MCF 10A (cell line): ENCODE measurements around the gene LRRC1. TPM values are rescaled to one million over a fixed set of nuclear protein-coding genes. Genes with fewer than 3 reads are reported as not detected.

Source experiments
- BruUV-seq: library from RNA; stranded (reverse); fragments of 400-500 nt; replicated peaks from 2 replicates; lab custom pipeline; 2021; lab: Mats Ljungman, UMichigan
- CTCF ChIA-PET: fragments of 300-600 bp; sonication (Branson Sonifier 250); formaldehyde crosslinking; extraction: SDS; loops from one replicate; lab custom pipeline; 2021; ENCODE audit warnings: antibody characterized with exemption, inconsistent platforms; lab: Yijun Ruan, JAX
- POLR2A ChIA-PET: fragments of 300-600, 350-650 bp; sonication (Branson Sonifier 250); formaldehyde crosslinking; extraction: SDS; loops from one replicate; lab custom pipeline; 2020; ENCODE audit warnings: antibody characterized with exemption, inconsistent platforms; lab: Yijun Ruan, JAX
- DNase-seq: peaks from one replicate; pipeline ENCODE4 v3.0.0-alpha.2; 2018; ENCODE audit not compliant: unreplicated experiment
- H3K27ac Mint-ChIP-seq: one replicate; pipeline ENCODE4 v1.8.0; 2022; ENCODE audit warnings: mild to moderate bottlenecking, low read depth, mixed read lengths; ENCODE audit not compliant: unreplicated experiment
- H3K27me3 Mint-ChIP-seq: one replicate; pipeline ENCODE4 v1.8.0; 2022; ENCODE audit warnings: mixed read lengths; ENCODE audit not compliant: insufficient read depth, unreplicated experiment
- H3K36me3 Mint-ChIP-seq: one replicate; pipeline ENCODE4 v1.8.0; 2022; ENCODE audit warnings: mild to moderate bottlenecking, moderate library complexity, mixed read lengths; ENCODE audit not compliant: insufficient read depth, unreplicated experiment
- H3K4me1 Mint-ChIP-seq: one replicate; pipeline ENCODE4 v1.8.0; 2022; ENCODE audit warnings: mixed read lengths; ENCODE audit not compliant: insufficient read depth, unreplicated experiment
- H3K4me3 Mint-ChIP-seq: one replicate; pipeline ENCODE4 v1.8.0; 2022; ENCODE audit warnings: mild to moderate bottlenecking, moderate library complexity, mixed read lengths; ENCODE audit not compliant: unreplicated experiment
- H3K9me3 Mint-ChIP-seq: one replicate; pipeline ENCODE4 v1.8.0; 2022; ENCODE audit warnings: mixed read lengths; ENCODE audit not compliant: unreplicated experiment
- CTCF ChIP-seq: fragments of 200-600 bp; IDR thresholded peaks from one replicate; pipeline ENCODE4 v1.8.0; 2022; ENCODE audit warnings: antibody characterized with exemption, mild to moderate bottlenecking; ENCODE audit not compliant: unreplicated experiment
- intact Hi-C: fragments of 100-400 bp; cut with micrococcal nuclease; formaldehyde crosslinking; loops from 2 replicates; pipeline ENCODE4 v1.14.1; 2022
- total RNA-seq: library from RNA; stranded (reverse); gene quantifications from 2 replicates; pipeline ENCODE4 v1.2.3, GENCODE V29; 2022

LRRC1 gene
- total RNA-seq, 1 experiment from 2014 or later: 18.6 TPM

DNA sequence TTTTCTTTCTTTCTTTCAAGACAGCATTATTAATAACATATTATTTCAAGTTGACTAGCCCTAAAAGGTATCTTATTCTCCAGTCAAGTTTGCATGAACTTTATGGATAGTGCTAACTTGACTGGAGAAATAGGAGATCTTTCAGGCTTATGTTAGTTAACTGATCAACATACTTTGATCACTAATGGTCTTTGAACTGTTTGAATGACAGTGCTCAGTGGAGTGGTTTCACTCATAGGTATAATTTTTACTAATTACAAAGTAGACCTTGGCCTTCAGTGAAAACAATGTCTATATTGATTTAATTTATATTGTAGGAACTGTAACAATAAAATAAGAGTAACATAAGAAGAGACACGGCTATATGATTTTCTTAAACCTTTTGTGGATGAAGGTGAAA is 8.0 kb upstream of the LRRC1 start:
- Mint-ChIP-seq H3K9me3 (peaks cover 9% of the 10 kb centered on the region), H3K27ac (no peak overlapping the region), H3K27me3 (no peaks in the 10 kb centered on the region), H3K4me3 (no peak overlapping the region), H3K36me3 (no peaks in the 10 kb centered on the region), H3K4me1 (no peaks in the 10 kb centered on the region)
- ChIA-PET POLR2A (interaction anchor here (1.5 to 1.6 kb wide), 2 partner anchors 8 to 34 kb away, joined by 4 to 12 read pairs; partner anchors contain the start of gene LRRC1), CTCF (no interaction called here)
- TF ChIP-seq CTCF: no peak
- no peak for DNase-seq
- BruUV-seq: no TSS peak
- intact Hi-C loops: no loop called here

- H3K4me1 Mint-ChIP-seq: peaks cover 6% of the 10 kb centered on the region
- intact Hi-C loops: loop anchor here (10.0 kb wide), 1 partner anchor 296 kb away; no protein-coding TSS in a partner anchor
- no peak overlapping the region for H3K4me3 Mint-ChIP-seq
- DNase-seq: no peak
- no peak overlapping the region for H3K27ac Mint-ChIP-seq
- BruUV-seq: no TSS peak
- H3K27me3 Mint-ChIP-seq: no peaks in the 10 kb centered on the region
- no peaks in the 10 kb centered on the region for H3K36me3 Mint-ChIP-seq
- ChIA-PET CTCF (interaction anchor here (0.6 to 2.7 kb wide), 3 partner anchors 56 to 72 kb away, joined by 3 to 9 read pairs (median 6); no protein-coding TSS in a partner anchor), POLR2A (interaction anchor here (8.7 kb wide), 1 partner anchor 54 kb away, joined by 174 read pairs; no protein-coding TSS in a partner anchor)
- TF ChIP-seq CTCF: no peak
- peaks cover 7% of the 10 kb centered on the region for H3K9me3 Mint-ChIP-seq
Observed at GRCh38 chr6:53790886-53791285, 3.9 kb upstream of the LRRC1 start.

GRCh38 chr6:53792016-53792415 is 2.8 kb upstream of the LRRC1 start:
- peaks cover 7% of the 10 kb centered on the region for H3K9me3 Mint-ChIP-seq
- peak overlapping the region; percentile 92 for H3K4me3 Mint-ChIP-seq
- POLR2A ChIA-PET: interaction anchor here (0.8 to 8.7 kb wide), 7 partner anchors 21 to 62 kb away, joined by 3 to 266 read pairs (median 35); no protein-coding TSS in a partner anchor
- CTCF ChIA-PET: interaction anchor here (1.0 to 2.7 kb wide), 6 partner anchors 39 to 73 kb away, joined by 3 to 14 read pairs (median 8); no protein-coding TSS in a partner anchor
- H3K36me3 Mint-ChIP-seq: no peaks in the 10 kb centered on the region
- intact Hi-C loops: loop anchor here (10.0 kb wide), 1 partner anchor 297 kb away; no protein-coding TSS in a partner anchor
- no peak overlapping the region for H3K27ac Mint-ChIP-seq
- no peaks in the 10 kb centered on the region for H3K27me3 Mint-ChIP-seq
- no peak for TF ChIP-seq CTCF
- BruUV-seq: no TSS peak
- DNase-seq: no peak
- peaks cover 17% of the 10 kb centered on the region for H3K4me1 Mint-ChIP-seq

GRCh38 chr6:53792973-53793317 is 1.9 kb upstream of the LRRC1 start:
- BruUV-seq: TSS peak; percentile 44

More at GRCh38 chr6:53792973-53793317, 1.9 kb upstream of the LRRC1 start:
- H3K4me1 Mint-ChIP-seq: peaks cover 24% of the 10 kb centered on the region
- DNase-seq: no peak
- peak overlapping the region; percentile 92 for H3K4me3 Mint-ChIP-seq
- no peaks in the 10 kb centered on the region for H3K36me3 Mint-ChIP-seq
- H3K27me3 Mint-ChIP-seq: no peaks in the 10 kb centered on the region
- intact Hi-C loops: loop anchor here (10.0 kb wide), 1 partner anchor 298 kb away; no protein-coding TSS in a partner anchor
- H3K9me3 Mint-ChIP-seq: peaks cover 7% of the 10 kb centered on the region
- H3K27ac Mint-ChIP-seq: peak overlapping the region; percentile 87
- POLR2A ChIA-PET: interaction anchor here (0.6 to 8.7 kb wide), 32 partner anchors 9 to 503 kb away, joined by 3 to 266 read pairs (median 9); partner anchors contain the start of gene GCLC
- TF ChIP-seq CTCF: no peak
- CTCF ChIA-PET: interaction anchor here (0.9 to 4.4 kb wide), 14 partner anchors 11 to 163 kb away, joined by 3 to 20 read pairs (median 6); no protein-coding TSS in a partner anchor
